Naive thymus-derived CD4-positive, alpha-beta T cell (primary cell): ENCODE measurements around the gene PGA5. TPM values are rescaled to one million over a fixed set of nuclear protein-coding genes. Genes with fewer than 3 reads are reported as not detected.

Source experiments
- ATAC-seq: fragments of 150-1000 bp; cut with Tn5 transposase; 2 replicates; pipeline ENCODE4 v1.10.0; 2021; ENCODE audit warnings: mild to moderate bottlenecking, moderate library complexity
- CTCF ChIA-PET: fragments of 350-600 bp; sonication (Branson Sonifier 250); formaldehyde crosslinking; loops from one replicate; lab custom pipeline; 2021; ENCODE audit warnings: antibody characterized with exemption; lab: Charles Lee
- POLR2A ChIA-PET: fragments of 350-600 bp; sonication (Branson Sonifier 250); formaldehyde crosslinking; loops from one replicate; lab custom pipeline; 2021; ENCODE audit warnings: antibody characterized with exemption, inconsistent platforms; lab: Charles Lee
- DNase-seq, 9 donors: peaks; one replicate each; pipeline versions ENCODE4 v3.0.0 to v3.0.0-alpha.2; 2020 to 2022; ENCODE audit warnings: mixed read lengths in 1 of 9
- H3K27ac ChIP-seq: one replicate; pipeline ENCODE4 v1.7.0; 2013; ENCODE audit warnings: mild to moderate bottlenecking, low read depth, low read length, moderate library complexity
- H3K27me3 ChIP-seq, 2 donors: one replicate each; pipeline ENCODE4 v1.7.0; 2013; ENCODE audit warnings: low read length in 2 of 2, mild to moderate bottlenecking in 2 of 2, moderate library complexity in 2 of 2; ENCODE audit not compliant: control insufficient read depth in 2 of 2, insufficient read depth in 2 of 2
- H3K36me3 ChIP-seq, 3 experiments: 1 replicate in 2 of 3; 2 replicates in 1 of 3; pipeline ENCODE4 v1.7.0; 2013; ENCODE audit warnings: low read length in 3 of 3, mild to moderate bottlenecking in 3 of 3, moderate library complexity in 1 of 3; ENCODE audit not compliant: insufficient read depth in 3 of 3, control insufficient read depth in 2 of 3
- H3K4me1 ChIP-seq, 2 donors: one replicate each; pipeline ENCODE4 v1.7.0; 2013; ENCODE audit warnings: low read length in 2 of 2, mild to moderate bottlenecking in 2 of 2, moderate library complexity in 1 of 2; ENCODE audit not compliant: control insufficient read depth in 2 of 2, insufficient read depth in 2 of 2
- H3K4me3 ChIP-seq: 2 replicates; pipeline ENCODE4 v1.7.0; 2013; ENCODE audit warnings: mild to moderate bottlenecking, low read length
- H3K9me3 ChIP-seq, 3 experiments: 1 replicate in 2 of 3; 2 replicates in 1 of 3; pipeline ENCODE4 v1.7.0; 2013; ENCODE audit warnings: low read length in 3 of 3; ENCODE audit not compliant: control insufficient read depth in 2 of 3
- H3K27ac Mint-ChIP-seq, 9 donors: one replicate each; pipeline ENCODE4 v1.8.0; 2020 to 2022; ENCODE audit warnings: mixed read lengths in 9 of 9, mild to moderate bottlenecking in 8 of 9, moderate library complexity in 5 of 9, inconsistent platforms in 2 of 9
- H3K27me3 Mint-ChIP-seq, 5 donors: one replicate each; pipeline ENCODE4 v1.8.0; 2021 to 2022; ENCODE audit warnings: mixed read lengths in 5 of 5, mild to moderate bottlenecking in 1 of 5
- H3K36me3 Mint-ChIP-seq, 5 donors: one replicate each; pipeline ENCODE4 v1.8.0; 2020 to 2022; ENCODE audit warnings: mixed read lengths in 5 of 5, mild to moderate bottlenecking in 3 of 5, inconsistent platforms in 1 of 5
- H3K4me1 Mint-ChIP-seq, 7 donors: one replicate each; pipeline ENCODE4 v1.8.0; 2020 to 2022; ENCODE audit warnings: mixed read lengths in 7 of 7, mild to moderate bottlenecking in 3 of 7, inconsistent platforms in 1 of 7
- H3K4me3 Mint-ChIP-seq, 10 donors: one replicate each; pipeline ENCODE4 v1.8.0; 2020 to 2022; ENCODE audit warnings: mild to moderate bottlenecking in 10 of 10, mixed read lengths in 10 of 10, moderate library complexity in 6 of 10, inconsistent platforms in 2 of 10
- H3K9me3 Mint-ChIP-seq, 11 donors: one replicate each; pipeline ENCODE4 v1.8.0; 2020 to 2022; ENCODE audit warnings: mixed read lengths in 11 of 11, mild to moderate bottlenecking in 4 of 11, inconsistent platforms in 1 of 11, moderate library complexity in 1 of 11
- intact Hi-C, 2 donors: fragments of 100-400 bp; cut with micrococcal nuclease; formaldehyde crosslinking; loops; one replicate each; pipeline ENCODE4 v1.15.1; 2023
- polyA plus RNA-seq, 2 donors: library from polyadenylated mRNA; unstranded; fragments of 300-500 nt; fragmentation: Illumina TruSeq; gene quantifications; one replicate each; pipeline ENCODE4 v1.2.3, GENCODE V29; 2021
- total RNA-seq, 6 experiments: library from RNA in 5 of 6; stranded (reverse) in 5 of 6; gene quantifications; 1 replicate in 5 of 6; 2 replicates in 1 of 6; pipeline ENCODE4 v1.2.3 and lab custom pipeline; 2021 to 2026

PGA5 gene
- total and polyA plus RNA-seq, 7 experiments from 2014 or later, result not detected

DNA sequence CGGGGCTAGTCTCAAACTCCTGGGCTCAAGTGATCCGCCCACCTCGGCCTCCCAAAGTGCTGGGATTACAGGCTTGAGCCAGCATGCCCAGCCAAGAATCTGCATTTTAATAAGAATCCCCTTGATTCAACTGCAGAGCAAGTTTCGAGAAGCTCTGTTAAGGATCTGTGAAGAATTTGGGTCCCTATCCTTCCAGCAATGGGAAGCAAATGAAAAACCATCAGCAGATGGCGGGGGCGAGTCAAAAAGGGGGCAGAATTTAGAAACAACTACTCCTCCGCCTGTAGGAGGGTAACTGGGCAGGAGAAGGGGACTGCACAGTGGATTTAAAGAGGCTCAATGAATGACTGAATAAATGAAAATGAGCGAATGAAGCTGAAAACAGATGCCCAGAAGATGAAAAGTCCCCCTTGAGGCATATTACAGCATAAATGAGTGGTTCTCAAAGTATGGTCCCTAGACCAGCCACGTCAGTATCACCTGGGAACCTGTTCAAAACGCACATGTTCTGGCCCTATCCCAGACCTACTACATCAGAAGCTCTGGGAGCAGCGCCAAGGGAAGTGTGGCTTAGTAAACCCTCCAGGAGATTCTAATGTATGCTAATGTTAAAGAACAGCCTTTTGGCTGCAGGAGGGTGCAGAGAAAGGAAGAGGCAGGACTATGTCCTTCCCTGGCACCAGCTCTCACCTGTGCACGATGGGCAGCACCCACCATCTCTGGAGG lies 39.1 kb downstream of the PGA5 start:
- Mint-ChIP-seq H3K4me1 (peaks cover 0 to 2% (median 0%) of the 10 kb centered on the region in 7 donors), H3K27me3 (no peaks in the 10 kb centered on the region), H3K27ac (no peak overlapping the region), H3K36me3 (peaks cover 0 to 3% (median 0%) of the 10 kb centered on the region in 5 donors), H3K9me3 (peaks cover 0 to 6% (median 0%) of the 10 kb centered on the region in 11 donors), H3K4me3 (no peak overlapping the region)
- no peaks in the 10 kb centered on the region for H3K27me3 ChIP-seq
- DNase-seq, result no peak
- H3K9me3 ChIP-seq, result no peaks in the 10 kb centered on the region
- no peaks in the 10 kb centered on the region for H3K36me3 ChIP-seq
- no peak overlapping the region for H3K27ac ChIP-seq
- H3K4me1 ChIP-seq, result no peaks in the 10 kb centered on the region
- no peak for ATAC-seq
- H3K4me3 ChIP-seq, result no peak overlapping the region
- ChIA-PET CTCF (no interaction called here), POLR2A (no interaction called here)
- intact Hi-C loops, result no loop called here

DNA sequence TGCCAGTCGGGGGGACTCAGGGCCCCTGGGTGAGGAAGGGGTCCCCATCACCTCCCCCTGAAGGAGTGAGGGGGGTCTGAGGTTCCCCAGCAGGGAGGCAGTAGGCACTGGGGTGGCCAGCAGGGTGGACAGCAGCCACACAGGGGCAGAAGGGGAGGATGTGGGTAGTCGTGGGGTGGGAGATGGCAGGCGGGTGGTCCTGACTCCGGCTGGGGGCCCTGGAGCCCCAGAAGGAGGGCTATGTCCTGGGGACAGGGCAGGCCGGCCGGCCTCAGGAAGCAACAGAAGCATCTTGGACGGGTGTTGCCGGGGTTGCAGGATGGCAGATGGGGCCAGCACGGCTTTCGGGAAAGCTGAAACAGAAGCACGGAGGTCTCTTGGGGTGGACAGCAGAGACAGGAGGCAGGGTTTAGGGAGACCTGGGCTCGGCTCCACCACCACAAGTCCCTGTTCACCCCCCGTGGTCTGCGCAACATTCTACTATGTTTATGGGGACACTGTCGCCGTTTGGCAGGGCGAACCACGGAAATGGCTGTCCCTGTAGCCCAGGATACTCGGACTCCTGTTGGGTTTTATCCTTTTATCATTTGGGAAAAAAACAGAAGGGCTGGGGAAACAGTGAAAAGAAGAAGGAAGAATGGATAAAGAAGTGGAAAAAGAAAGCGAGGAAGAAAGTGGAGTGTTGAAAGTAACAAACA lies 40.1 kb downstream of the PGA5 start:
- Histone ChIP-seq H3K4me1 (no peaks in the 10 kb centered on the region), H3K27me3 (no peaks in the 10 kb centered on the region), H3K9me3 (no peaks in the 10 kb centered on the region), H3K27ac (no peak overlapping the region), H3K4me3 (no peak overlapping the region), H3K36me3 (no peaks in the 10 kb centered on the region)
- H3K36me3 Mint-ChIP-seq, result peaks cover 0 to 3% (median 0%) of the 10 kb centered on the region in 5 donors
- intact Hi-C loops, result no loop called here
- no peak for DNase-seq
- no peak overlapping the region for H3K4me3 Mint-ChIP-seq
- ChIA-PET POLR2A (no interaction called here), CTCF (no interaction called here)
- H3K9me3 Mint-ChIP-seq, result peaks cover 0 to 6% (median 0%) of the 10 kb centered on the region in 11 donors
- peak overlapping the region in 1 of 9 donors; percentile 21 for H3K27ac Mint-ChIP-seq
- no peak for ATAC-seq
- H3K27me3 Mint-ChIP-seq, result no peaks in the 10 kb centered on the region
- H3K4me1 Mint-ChIP-seq, result peaks cover 0 to 2% (median 0%) of the 10 kb centered on the region in 7 donors

DNA sequence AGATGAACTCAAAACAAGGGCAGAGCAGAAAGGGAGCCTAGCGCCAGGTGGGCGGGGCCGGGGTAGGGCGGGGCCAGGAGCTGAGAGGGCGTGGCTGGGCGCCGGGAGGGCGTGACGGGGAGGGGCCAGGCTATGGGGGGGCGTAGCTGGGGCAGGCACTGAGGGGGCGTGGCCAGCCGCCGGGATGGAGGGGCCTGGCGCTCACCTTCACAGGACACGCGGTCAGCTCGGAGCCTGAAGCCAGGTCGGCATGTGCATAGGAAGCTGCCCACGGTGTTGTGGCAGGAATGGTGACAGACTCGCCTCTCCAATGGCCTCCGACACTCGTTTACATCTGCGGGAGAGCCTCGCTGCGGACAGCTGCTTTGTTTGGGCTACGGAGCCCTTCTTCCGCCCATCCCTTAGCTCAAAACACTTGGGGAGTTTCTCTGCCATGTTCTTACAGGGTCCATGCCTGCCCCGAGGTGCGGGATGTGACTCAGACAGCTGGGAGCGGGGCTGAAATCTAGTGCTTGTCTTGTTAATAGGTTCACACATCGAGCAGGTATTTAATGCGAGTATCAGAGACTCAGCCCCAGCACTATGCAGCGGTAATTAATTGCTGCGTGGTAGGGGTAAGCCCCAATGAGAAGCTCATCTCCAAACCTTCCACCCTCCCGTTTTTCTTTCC lies 40.7 kb downstream of the PGA5 start:
- intact Hi-C loops, result no loop called here
- no peak overlapping the region for H3K4me3 ChIP-seq

DNA sequence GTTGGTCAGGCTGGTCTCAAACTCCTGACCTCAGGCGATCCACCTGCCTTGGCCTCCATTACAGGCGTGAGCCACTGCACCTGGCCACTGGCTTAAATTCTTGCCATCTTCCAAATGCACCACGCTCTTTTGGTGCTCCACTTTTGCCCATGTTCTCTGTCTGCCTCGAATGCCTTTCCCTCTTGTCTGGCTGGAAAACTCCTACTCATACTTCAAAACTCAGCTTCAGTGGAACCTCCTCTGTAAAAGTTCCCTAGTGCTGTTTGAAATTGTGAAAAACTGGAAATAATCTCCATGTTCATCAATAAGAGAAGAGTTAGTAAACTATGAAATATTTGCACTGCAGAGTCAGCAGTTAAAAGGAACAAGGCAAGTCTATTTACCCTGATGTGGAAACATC lies 42.6 kb downstream of the PGA5 start:
- H3K27ac ChIP-seq, result no peak overlapping the region
- no peaks in the 10 kb centered on the region for H3K4me1 ChIP-seq
- intact Hi-C loops, result no loop called here
- H3K9me3 Mint-ChIP-seq, result peaks cover 0 to 6% (median 0%) of the 10 kb centered on the region in 11 donors
- ChIA-PET CTCF (no interaction called here), POLR2A (no interaction called here)
- H3K4me3 ChIP-seq, result no peak overlapping the region
- peaks cover 0 to 3% (median 0%) of the 10 kb centered on the region in 5 donors for H3K36me3 Mint-ChIP-seq
- H3K4me1 Mint-ChIP-seq, result peaks cover 0 to 3% (median 0%) of the 10 kb centered on the region in 7 donors
- no peaks in the 10 kb centered on the region for H3K36me3 ChIP-seq
- no peaks in the 10 kb centered on the region for H3K27me3 Mint-ChIP-seq
- H3K27me3 ChIP-seq, result no peaks in the 10 kb centered on the region
- no peak overlapping the region for H3K27ac Mint-ChIP-seq
- no peak overlapping the region for H3K4me3 Mint-ChIP-seq
- DNase-seq, result no peak
- ATAC-seq, result no peak
- H3K9me3 ChIP-seq, result no peaks in the 10 kb centered on the region

More for the DNA sequence above, 40.7 kb downstream of the PGA5 start:
- H3K27me3 ChIP-seq, result no peaks in the 10 kb centered on the region
- H3K27ac Mint-ChIP-seq, result peak overlapping the region in 1 of 9 donors; percentile 21
- CTCF ChIA-PET, result no interaction called here
- no peak overlapping the region for H3K27ac ChIP-seq
- ATAC-seq (peak; percentile 50), DNase-seq (peak in 1 of 9 donors; percentile 45)
- H3K4me1 ChIP-seq, result no peaks in the 10 kb centered on the region
- H3K36me3 ChIP-seq, result no peaks in the 10 kb centered on the region
- peaks cover 0 to 2% (median 0%) of the 10 kb centered on the region in 7 donors for H3K4me1 Mint-ChIP-seq
- no peaks in the 10 kb centered on the region for H3K9me3 ChIP-seq
- no peak overlapping the region for H3K4me3 Mint-ChIP-seq
- H3K27me3 Mint-ChIP-seq, result no peaks in the 10 kb centered on the region
- peaks cover 0 to 3% (median 0%) of the 10 kb centered on the region in 5 donors for H3K36me3 Mint-ChIP-seq
- POLR2A ChIA-PET, result no interaction called here
- peaks cover 0 to 6% (median 0%) of the 10 kb centered on the region in 11 donors for H3K9me3 Mint-ChIP-seq

DNA sequence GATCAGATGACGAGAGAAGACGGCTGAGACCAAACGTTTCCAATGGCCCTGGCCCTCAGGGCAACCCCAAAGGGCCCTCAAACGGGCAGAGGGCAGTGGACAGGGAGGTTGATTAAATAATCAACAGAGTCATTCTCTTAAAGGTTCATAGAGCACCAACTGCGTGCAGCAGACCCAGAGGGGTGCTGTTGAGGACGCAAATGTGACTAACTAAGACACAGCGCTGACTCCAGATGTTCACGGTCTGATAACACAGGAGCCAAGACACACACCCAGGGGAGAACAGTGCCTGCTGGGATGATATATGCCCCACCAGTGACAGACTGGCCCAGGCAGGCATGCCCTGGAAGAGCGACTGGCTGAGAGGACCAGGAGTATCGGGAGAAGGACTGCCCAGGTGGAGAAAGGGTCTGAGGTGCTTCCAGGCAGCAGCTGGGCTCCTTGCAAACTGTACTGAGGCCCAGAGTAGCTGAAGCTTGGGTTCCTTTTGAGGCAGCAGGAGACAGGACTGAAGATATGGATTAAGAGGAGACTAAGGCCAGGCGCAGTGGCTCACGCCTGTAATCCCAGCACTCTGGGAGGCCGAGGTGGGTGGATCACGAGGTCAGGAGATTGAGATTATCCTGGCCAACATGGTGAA lies 46.5 kb downstream of the PGA5 start:
- no peaks in the 10 kb centered on the region for H3K36me3 ChIP-seq
- intact Hi-C loops, result no loop called here
- ATAC-seq (no peak), DNase-seq (no peak)
- peaks cover 0 to 10% (median 4%) of the 10 kb centered on the region in 5 donors for H3K27me3 Mint-ChIP-seq
- H3K4me1 Mint-ChIP-seq, result peaks cover 0 to 3% (median 0%) of the 10 kb centered on the region in 7 donors
- H3K27ac ChIP-seq, result no peak overlapping the region
- no peaks in the 10 kb centered on the region for H3K4me1 ChIP-seq
- ChIA-PET POLR2A (interaction anchor here (0.6 kb wide), 1 partner anchor 19 kb away, joined by 3 read pairs; no protein-coding TSS in a partner anchor), CTCF (no interaction called here)
- no peak overlapping the region for H3K4me3 ChIP-seq
- H3K9me3 Mint-ChIP-seq, result peaks cover 0 to 4% (median 0%) of the 10 kb centered on the region in 11 donors
- H3K27ac Mint-ChIP-seq, result peak overlapping the region in 2 of 9 donors; percentile 20 to 36
- H3K4me3 Mint-ChIP-seq, result no peak overlapping the region
- peaks cover 0 to 3% (median 0%) of the 10 kb centered on the region in 5 donors for H3K36me3 Mint-ChIP-seq
- no peaks in the 10 kb centered on the region for H3K9me3 ChIP-seq
- no peaks in the 10 kb centered on the region for H3K27me3 ChIP-seq
